H1 (cell line): Measurements from ENCODE around the gene ADCY1. TPM values are rescaled to one million over a fixed set of nuclear protein-coding genes. Genes with fewer than 3 reads are reported as not detected.

Source experiments
- EGR1 ChIP-seq: IDR thresholded peaks from 2 replicates; pipeline ENCODE4 v1.6.1; 2011; ENCODE audit warnings: low read depth, low read length, borderline replicate concordance
- PHF8 ChIP-seq: fragments of 200-600 bp; sonication (generic); conservative IDR thresholded peaks from 2 replicates; pipeline ENCODE4 v1.7.1; 2012; ENCODE audit warnings: low read depth, mild to moderate bottlenecking, inconsistent platforms, low read length, moderate library complexity
- SP2 ChIP-seq: IDR thresholded peaks from 2 replicates; pipeline ENCODE4 v1.6.1; 2012; ENCODE audit warnings: mild to moderate bottlenecking, low read length, inconsistent platforms
- polyA plus RNA-seq, 7 experiments: library from polyadenylated mRNA; depleted of rRNA in 3 of 7; stranded (reverse) in 5 of 7; unstranded in 2 of 7; fragments of >200 nt in 5 of 7; fragments of 200-250 nt in 2 of 7; gene quantifications; 1 replicate in 5 of 7; 2 replicates in 1 of 7; 4 replicates in 1 of 7; pipeline versions ENCODE4 v1.2.1 to v1.2.3, GENCODE V29; 2011 to 2013; ENCODE audit warnings: missing spikeins in 2 of 7, mixed read lengths in 2 of 7
- total RNA-seq: library from RNA; stranded (reverse); fragmentation: NEBNext Ultra II Directional; extraction: Animal tissue kit (Norgen Biotek cat#: 25700); gene quantifications from 2 replicates; pipeline ENCODE4 v1.2.1, GENCODE V29; 2021
- TF ChIP-seq, protein P1 (sequence below), 3 experiments: IDR thresholded peaks; 1 replicate in 2 of 3; 2 replicates in 1 of 3; pipeline versions ENCODE4 v1.5.1 to v1.6.1; 2011; ENCODE audit warnings: low read length in 3 of 3, mild to moderate bottlenecking in 3 of 3, inconsistent platforms in 2 of 3, low read depth in 1 of 3, moderate library complexity in 1 of 3; ENCODE audit not compliant: insufficient read depth in 1 of 3; ENCODE audit errors: control extremely low read depth in 1 of 3

ADCY1 gene
- total and polyA plus RNA-seq, 2 of the 8 experiments (the other 6 are each of a cell fraction or from before 2014, with no cell fraction given) = 7.9 to 26.9 TPM

GRCh38 chr7:45606050-45606449 lies 31.9 kb downstream of the ADCY1 start (continued):
- TF ChIP-seq PHF8 (no peak), SP2 (no peak), EGR1 (no peak)
- TF ChIP-seq, protein P1, sequence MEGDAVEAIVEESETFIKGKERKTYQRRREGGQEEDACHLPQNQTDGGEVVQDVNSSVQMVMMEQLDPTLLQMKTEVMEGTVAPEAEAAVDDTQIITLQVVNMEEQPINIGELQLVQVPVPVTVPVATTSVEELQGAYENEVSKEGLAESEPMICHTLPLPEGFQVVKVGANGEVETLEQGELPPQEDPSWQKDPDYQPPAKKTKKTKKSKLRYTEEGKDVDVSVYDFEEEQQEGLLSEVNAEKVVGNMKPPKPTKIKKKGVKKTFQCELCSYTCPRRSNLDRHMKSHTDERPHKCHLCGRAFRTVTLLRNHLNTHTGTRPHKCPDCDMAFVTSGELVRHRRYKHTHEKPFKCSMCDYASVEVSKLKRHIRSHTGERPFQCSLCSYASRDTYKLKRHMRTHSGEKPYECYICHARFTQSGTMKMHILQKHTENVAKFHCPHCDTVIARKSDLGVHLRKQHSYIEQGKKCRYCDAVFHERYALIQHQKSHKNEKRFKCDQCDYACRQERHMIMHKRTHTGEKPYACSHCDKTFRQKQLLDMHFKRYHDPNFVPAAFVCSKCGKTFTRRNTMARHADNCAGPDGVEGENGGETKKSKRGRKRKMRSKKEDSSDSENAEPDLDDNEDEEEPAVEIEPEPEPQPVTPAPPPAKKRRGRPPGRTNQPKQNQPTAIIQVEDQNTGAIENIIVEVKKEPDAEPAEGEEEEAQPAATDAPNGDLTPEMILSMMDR (IDR thresholded peaks at IDR 0.05; ENCODE audit: control extremely low read depth in 1 of 3, insufficient read depth in 1 of 3, low read depth in 1 of 3, low read length in 3 of 3) = no peak
